GM21529 (cell line): ENCODE measurements around the gene SAFB.
"Not testable (repeated sequence)": the region's sequence is repeated elsewhere in the genome, so short reads cannot be mapped to it uniquely, and the experiment has no call there.

ENCODE experiments used
- ATAC-seq: cut with Tn5 transposase; IDR thresholded peaks from one replicate; pipeline ENCODE4 v1.9.1; 2021; ENCODE audit not compliant: unreplicated experiment

SAFB gene

DNA sequence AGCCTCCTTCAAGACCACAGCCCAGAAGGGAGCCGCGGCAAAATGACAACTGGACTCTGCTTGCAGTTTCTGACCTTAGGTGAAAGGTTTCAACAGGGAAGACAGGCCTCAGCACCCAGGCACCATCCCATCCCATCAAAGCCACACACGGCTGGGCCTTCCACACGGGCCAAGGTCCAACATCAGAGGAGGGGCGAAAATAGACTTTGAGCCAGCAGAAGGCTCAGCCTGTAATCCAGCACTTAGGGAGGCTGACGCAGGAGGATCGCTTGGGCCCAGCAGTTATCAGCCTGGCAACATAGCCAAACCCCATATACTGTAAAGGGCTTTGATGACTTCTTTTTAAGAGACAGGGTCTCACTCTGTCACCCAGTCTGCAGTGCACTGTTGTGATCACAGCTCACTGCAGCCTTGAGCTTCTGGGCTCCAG is 28.3 kb upstream of the SAFB start:
- ATAC-seq = no peak

DNA sequence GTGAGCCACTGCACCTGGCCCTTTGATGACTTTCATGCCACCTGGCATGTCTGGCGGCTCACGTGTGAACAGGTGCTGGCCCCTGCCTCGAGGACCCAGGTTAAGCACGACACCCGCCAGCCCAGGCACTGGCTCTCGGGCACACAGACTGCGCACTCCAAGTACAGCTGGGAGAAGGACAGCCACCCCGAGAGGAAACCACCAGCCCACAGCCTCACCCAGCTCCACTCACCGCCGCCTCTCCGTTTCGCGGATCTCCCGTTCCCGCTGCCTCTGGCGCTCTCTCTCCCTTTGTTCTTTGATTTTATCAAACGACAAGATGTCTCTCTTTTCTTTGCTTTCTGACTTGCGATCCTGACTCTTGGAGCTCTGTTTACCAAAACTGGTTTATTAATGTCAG is 27.8 kb upstream of the SAFB start:
- no peak for ATAC-seq

DNA sequence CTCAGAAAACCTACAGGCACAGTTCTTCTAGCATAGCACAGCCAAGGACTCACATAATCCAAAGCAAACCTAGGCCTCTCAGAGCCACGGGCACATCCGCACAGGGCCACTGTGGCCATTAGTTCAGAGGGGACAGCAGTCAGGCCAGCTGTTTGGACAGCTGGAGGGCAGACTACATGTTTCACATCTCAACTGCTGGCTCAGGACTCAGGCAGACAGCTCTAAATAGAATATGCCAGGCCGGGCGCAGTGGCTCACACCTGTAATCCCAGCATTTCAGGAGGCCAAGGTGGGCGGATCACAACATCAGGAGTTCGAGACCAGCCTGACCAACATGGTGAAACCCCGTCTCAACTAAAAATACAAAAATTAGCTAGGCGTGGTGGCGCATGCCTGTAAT is 27.1 kb upstream of the SAFB start:
- ATAC-seq = no peak

DNA sequence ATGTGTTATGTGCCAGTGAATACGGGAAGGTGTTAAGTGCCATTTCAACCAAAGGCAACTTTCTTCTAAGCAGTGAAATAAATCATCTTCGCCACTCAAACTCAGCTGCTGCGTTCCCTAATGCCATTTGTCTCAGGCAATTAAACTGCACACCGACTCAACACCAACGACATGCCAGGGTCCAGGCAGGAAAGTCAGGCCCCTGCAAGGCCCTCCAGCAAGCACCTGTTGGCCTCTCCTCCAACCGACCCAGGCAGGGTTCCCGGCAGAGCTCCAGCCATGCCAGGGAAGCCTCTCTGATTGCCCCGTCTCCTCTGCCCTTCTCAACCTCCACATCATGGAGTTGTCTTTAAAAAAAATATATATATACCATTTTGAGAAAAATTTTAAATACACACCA is 22.1 kb upstream of the SAFB start:
- ATAC-seq = no peak

DNA sequence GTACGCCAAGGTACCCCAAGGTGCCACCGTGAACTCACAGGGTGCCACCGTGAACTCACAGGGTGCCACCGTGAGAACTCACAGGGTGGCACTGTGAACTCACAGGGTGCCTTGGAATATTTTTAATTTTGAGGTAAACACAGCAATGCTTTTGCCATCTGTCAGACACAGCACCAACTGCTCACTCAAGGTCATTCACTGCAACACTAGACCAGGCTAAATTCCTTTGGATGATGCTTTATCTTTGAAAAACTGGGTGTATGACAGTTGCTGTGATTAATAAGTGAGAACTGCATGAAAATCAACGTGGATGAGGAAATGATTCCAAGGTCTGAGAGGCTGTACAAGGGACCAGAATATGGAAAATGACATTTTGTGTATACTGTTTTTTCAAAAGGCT is 19.3 kb upstream of the SAFB start:
- no peak for ATAC-seq

DNA sequence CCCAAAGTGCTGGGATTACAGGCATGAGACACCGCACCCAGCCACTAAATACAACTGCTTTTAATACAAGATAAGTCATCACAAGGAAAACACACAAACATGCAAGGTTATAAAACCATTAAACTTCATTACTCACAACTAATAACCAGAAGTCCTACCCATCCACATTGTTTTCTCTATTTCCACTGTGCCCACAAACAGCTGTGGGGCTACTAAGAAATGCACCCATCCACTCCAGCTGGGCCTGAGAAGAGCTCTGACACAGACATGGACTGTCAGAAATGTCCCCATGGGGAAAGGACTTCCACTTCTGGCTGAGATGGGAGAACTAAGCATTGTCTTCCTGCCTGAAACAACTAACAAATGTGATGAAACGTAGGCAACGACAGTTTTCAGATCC is 17.5 kb upstream of the SAFB start:
- ATAC-seq = no peak

DNA sequence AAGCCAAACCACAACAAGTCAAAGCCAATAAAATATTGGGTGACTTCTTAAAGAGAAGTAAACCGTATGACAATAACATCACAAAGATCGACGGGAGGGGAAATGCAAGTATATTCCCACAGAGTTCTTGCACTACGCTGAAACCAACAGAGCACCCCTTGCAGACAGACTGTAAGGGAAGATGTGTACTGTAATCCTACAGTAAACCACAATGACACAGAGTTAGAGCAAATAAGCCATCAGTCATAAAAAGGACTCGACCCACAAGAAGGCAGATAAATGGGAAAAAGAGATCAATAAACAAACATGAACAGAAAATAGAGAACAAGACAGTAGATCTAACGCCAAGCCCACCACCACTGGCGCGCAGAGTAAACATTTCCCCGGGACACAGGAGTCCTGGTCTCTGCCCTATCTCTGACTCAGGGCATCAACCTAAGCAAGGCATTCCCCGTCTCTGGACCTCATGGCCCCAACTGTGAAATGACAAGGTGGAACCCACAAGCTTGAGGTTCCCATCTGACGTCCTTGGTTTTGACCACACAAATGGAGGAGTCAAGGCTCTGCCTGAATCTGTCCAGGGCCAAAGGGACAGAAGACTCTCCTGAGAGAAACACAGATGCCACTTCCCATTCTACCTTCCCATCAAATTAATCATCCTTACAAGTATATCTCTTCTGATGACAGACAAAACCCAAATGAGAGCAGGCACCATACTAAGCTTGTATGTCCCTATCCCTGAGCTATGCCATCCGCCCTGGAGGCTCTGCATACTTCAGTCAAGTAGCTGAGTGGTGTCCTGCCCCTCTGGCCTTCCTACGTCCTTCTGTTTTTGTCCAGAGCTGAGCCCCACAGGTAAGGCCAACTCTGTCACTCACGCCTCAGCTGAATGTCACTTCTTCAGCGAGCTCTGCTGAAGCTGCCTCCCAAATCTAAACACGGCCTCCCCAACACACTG is 15.3 kb upstream of the SAFB start:
- no peak for ATAC-seq

DNA sequence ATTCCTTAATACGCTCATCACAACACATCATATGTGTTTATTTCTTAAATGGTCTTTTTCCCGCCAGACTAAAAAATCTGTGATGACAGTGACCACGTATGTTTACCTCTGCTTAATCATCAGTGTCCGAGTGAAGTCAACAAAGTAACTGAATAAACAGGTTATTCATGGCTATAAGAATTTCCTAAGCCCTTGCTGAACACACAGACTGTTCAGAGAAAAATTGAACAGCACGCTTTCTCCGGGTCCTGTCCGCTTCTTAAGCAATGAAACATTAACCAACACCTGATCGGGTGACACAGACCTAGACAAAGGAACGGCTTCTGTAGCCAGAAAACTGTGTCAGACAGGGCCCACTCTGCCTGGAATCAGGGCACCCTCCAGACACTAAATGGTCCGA is 14.6 kb upstream of the SAFB start:
- no peak for ATAC-seq

DNA sequence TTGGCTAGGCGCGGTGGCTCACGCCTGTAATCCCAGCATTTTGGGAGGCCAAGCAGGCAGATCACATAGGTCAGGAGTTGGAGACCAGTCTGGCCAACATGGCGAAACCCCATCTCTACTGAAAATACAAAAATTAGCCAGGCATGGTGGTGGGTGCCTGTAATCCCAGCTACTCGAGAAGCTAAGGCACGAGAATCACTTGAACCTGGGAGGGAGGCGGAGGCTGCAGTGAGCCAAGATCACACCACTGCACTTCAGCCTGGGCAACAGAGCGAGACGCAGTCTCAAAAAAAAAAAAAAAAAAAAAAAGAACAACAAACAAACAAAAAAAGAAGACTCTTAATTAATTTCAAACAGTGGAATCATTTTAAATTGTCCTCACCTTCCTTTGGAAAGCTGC is 14.1 kb upstream of the SAFB start:
- not testable (repeated sequence) for ATAC-seq

DNA sequence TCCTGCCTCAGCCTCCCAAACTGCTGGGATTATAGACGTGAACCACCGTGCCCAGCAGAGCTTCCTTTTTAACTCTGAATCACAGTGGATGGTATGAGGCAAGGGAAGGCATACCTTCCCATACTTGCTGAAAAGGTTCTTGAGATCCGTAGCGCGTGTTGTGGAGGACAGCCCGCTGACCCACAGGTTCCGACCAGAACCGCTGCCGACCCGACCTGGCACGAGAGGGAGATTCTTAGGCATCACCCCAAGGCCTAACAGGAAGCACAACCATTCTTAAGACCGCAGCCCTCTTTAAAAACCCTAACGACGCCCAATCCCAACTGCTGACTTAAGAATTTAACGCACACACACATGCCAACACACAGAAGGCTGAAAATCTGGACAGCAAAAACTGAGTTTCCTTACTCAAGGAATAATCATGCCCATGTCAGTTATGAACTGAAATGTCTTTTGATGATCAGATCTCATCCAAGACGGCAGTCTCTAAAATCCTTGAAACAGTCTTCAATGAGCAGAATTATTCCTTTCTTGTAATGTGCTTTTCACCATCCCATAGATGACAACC is 12.9 kb upstream of the SAFB start:
- no peak for ATAC-seq

DNA sequence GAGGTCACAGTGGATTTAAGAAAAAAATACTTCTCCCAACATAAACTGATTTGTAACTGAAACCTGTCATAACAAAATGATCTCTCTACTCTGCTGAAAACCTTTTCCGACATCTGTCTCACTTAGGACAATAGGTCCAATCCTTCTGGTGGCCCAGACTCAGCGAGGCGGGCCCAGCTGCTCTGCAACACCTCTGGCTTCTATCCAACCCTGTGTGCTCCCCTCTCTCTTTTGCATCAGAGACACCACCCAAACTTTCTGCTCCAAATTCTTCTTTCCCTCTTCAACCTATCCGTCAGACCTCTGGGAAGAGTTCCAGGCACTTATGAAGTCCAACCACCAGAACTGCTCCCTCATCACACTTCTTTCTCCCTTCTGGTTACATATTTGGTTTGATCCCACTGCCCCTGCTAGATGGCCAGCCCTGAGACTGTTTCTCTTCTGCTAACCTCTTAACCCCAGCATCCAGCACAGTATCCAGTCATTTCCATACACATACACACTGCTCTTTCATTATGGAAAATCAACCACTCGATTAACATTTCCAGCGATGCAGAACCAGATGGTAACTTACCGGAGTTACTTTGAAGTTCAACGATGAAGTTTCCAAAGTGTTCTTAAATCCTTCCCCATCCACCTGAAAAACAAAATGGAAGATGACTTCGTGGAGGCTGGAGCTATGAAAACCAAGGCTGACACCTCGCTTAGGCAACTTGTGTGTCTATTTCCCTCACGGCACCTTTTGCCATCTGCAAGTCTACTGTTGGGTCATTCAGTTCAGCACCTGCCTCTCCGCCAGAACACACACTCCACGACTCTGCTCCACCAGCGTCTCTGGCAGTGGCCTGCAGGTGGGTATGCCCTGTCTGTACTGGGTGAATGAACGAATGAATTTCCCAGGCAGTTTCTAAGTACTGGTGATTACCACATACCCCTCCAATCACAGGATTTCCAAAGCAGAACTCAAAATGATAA is 9.7 kb upstream of the SAFB start:
- no peak for ATAC-seq

DNA sequence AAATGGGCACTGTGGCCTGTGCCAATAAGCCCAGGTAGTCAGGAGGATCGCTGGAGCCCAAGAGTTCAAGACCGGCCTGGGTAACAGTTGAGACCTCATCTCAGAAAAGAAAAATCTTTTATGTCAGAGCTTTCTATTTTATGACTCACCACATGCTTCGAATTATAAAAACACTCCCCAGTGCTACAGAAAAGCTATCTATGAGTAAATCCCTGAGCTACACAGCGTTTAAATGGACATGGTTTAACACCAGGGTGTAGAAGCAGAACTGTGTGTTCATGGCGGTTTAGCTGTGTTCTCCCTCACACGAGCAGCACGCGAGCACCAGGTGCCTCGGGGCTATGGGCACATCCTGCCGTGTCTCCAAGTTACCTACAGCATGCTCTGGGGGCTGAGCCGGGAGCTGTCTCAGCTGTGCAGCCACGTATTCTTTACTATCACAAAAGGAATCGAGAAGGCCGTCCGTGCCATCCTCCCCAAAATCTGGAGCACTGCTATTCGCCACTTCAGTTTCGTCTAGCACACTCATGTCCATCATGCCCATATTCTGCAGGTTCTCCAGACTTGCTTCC is 7.0 kb upstream of the SAFB start:
- ATAC-seq = no peak

DNA sequence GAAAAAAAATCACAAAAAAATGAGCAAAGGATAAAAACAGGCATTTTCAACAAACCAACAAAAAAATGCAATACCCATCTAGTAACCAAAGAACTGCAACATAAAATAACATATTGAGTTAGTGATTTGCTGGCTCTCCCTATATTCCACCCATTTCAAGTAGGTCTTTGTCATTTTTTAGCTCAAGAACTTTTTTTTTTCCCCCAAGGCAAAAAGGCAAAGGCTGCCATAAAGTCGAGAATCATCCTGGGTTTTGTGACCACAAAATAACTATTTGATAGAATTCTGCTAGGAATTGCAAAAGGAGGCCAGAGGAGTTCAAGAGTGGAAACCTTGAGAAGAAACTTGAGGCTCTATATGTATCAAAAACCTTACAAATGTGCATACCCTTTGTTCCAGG is 5.8 kb upstream of the SAFB start:
- no peak for ATAC-seq

DNA sequence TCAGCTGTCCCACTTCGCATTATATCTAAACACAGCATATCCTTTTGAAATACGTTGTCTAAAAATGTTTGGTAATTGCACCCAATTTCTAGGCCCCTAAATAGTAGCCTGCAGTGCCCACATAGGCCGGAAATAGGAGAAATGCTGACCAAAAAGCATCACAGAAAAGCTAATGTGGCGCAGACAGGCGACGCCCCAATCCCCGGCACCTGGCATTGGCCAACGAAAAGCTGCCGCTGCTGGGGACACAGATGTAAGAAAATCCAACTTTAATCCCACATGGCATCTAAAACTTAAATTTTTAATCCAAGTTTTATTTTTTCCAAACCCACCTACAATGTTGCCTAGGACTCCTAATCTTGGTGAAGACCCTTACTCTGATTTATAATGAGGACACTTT is 4.3 kb upstream of the SAFB start:
- ATAC-seq = no peak

DNA sequence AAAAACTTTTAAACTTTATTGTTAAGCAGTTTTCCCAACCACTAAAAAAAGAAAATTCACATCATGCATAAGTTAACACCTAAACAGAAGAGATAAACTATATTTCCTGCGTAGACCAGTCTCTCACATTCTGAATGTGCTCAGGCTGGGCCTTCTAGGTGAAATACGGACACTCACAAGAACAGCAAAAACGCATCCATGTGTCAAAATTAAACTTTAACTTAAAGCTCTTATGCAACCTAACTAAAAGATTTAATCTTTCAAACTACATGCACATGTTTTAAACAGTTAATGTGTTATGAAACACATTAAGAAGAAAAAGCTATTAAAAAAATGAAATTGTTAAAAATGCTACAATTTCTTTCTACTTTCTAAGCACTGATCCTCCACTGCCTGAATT is 2.9 kb upstream of the SAFB start:
- ATAC-seq = no peak

DNA sequence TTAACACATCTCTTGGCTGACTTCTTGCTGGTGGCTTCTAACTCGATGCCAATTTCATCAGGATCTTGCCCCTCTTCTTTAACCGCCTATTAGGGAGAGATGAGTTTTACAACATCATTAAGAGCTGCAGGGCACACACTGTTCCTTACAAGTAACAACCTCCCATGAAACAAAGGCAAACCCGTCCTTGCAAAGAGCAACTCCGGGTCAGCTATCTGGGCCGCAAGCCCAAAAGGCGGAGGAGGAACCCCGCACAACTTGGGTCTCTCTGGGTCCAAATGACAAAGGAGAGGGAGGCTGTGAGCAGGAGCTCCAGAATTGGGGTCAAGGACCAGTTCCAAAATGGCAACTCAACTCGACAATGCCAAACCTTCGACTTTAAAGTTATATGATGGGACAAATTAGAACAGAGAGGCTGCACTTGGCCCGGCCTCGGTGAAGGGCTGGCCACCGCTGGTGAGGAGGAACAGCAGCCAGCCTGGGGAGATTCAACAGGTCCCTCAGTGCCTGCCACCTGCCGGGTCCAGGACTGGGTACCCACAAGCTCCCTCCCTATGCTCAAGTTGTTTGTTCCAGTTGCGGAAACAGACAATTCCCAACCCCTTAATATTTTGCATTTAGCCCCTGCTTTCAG is 1.5 kb upstream of the SAFB start:
- no peak for ATAC-seq

DNA sequence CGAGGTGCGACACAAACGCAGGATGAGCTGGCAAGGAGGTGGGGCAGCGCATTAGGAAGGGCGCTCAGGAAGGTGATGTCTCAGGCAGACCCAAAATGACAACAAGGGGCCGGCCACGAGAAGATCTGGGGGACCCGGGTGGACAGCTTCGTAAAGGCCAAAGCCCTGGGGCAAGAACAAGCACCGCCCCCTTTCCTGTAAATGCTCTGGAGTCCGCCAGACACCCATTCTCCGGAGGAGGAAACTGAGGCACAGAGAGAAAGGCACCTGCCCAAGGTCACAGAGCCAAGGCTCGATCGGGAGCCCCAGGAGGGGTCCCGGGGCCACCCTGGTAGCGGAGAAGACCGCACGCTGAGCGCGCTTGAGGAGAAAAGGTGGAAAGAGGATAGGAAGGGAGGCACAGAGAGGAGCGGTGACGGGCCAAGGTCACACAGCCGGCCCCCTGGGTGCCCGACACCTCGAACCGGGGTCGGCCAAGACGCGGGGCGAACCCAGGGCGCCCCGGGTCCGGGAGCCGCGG is 878 bp upstream of the SAFB start:
- no peak for ATAC-seq

DNA sequence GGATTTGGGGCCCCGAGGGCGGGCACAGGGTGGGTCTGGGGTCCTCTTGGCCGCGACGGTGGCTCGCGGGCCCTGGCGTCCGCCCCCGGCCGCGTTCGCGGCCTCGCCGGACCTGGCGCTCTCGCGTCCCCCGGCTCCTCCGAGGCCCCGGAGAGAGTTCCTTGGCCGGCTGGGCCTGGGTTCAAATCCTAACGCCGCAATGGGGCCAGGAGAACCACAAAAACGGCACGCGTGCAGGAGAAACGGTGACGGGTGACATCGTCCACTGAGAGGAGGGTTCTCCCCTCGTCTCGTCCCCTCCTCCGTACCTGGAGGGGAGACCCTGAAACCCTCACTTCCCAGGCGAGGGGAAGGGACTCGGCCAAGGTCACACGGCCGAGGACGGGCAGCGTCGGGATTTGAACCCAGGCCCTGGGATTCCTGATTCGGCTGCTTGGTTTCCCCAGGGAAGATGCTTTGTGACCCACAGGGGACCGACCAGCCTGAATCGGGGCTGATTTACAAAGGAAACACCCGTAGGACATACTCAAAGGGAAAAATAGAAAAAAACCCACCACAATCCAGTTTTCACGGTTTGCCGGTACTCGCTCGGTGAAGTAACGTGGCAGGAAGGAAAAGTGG is 624 bp downstream of the SAFB start:
- ATAC-seq = peak; percentile 8

DNA sequence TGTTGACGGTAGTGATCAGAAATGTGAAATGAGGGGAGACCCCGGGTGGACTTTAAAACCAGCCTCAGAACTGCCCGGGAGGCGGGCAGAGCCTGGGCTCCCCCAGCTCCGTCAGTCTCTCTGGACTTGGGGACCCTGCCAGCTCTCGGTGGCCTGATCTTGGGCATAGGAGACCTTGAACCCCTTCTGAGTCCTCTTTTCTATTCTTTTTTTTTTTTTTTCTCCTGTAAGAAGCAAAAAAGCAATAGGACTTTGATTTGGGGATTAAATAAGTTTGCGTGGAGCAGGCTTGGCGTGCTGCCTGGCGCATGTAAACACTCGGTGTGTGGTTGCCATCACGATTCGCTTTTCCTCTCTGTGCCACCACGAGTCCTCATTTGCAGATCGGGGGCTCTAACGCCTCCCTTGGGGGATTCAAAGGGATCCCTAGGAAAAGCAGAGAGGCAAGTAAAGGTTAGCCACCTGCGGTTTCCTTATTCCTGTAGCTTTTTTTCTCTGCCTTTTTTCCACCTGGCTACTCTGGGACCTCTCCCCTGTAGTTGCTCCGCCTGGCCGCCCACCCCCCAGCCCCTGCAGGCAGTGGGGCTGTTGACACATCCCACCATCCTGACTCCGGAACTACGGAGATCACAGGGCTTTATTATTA is 1.3 kb downstream of the SAFB start:
- no peak for ATAC-seq
